ENCODE measurements around the gene KCNMA1. TPM values are rescaled to one million over a fixed set of nuclear protein-coding genes. Genes with fewer than 3 reads are reported as not detected.

The KCNMA1 gene
- total and polyA plus RNA-seq, 10 of the 15 experiments (the other 5 are each of a cell fraction or from before 2014, with no cell fraction given): 8.5 to 77.0 (median 21.3) TPM

DNA sequence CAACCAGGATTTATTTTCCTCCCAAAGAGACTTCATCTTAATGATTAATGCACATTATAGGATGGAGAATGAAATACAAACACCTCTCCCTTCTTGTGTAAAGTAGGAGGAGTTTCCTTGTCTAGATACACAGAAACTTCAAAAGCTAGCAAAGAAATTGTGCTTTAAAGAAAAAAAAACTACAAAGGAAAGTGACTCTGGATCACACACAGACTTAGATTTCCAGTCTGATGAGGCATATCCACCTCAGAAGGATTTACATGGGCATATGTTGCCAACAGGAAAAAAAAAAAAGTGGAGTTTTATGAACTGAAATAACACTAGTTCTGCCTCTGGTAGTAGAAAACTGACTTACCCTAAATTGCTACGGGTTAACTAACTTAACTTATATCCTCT, 449.6 kb downstream of the KCNMA1 start:
- H3K79me2 ChIP-seq (ENCODE audit: control insufficient read depth, insufficient read depth, low read length): no peaks in the 10 kb centered on the region
- H3K27ac ChIP-seq (ENCODE audit: control insufficient read depth, insufficient read depth): no peak overlapping the region
- no peak overlapping the region for H3K4me2 ChIP-seq (ENCODE audit: control insufficient read depth, insufficient read depth)
- no peaks in the 10 kb centered on the region for H4K20me1 ChIP-seq (ENCODE audit: control insufficient read depth, insufficient read depth)
- intact Hi-C loops (cut with micrococcal nuclease; ENCODE audit: unreplicated experiment) (no loop called here), in situ Hi-C loops (cut with MboI) (no loop called here)
- ChIA-PET CTCF (interaction anchor here (1.1 to 1.5 kb wide), 2 partner anchors 9 to 13 kb away, joined by 3 read pairs; no protein-coding TSS in a partner anchor), POLR2A (no interaction called here), RAD21 (ENCODE audit: unreplicated experiment) (interaction anchor here (0.9 to 1.4 kb wide), 3 partner anchors 12 to 58 kb away, joined by 3 to 5 read pairs (median 4); no protein-coding TSS in a partner anchor), SMC1A (ENCODE audit: uncharacterized antibody, unreplicated experiment) (interaction anchor here (0.9 to 1.7 kb wide), 3 partner anchors 14 to 456 kb away, joined by 3 to 6 read pairs (median 6); no protein-coding TSS in a partner anchor)
- no peak for FAIRE-seq
- no peak overlapping the region for H2AFZ ChIP-seq (ENCODE audit: control insufficient read depth, low read depth, low read length)
- H3K27me3 ChIP-seq (replicated peaks in 1 of 2; ENCODE audit: control insufficient read depth in 2 of 2, insufficient read depth in 2 of 2, low read length in 1 of 2): no peaks in the 10 kb centered on the region
- no peaks in the 10 kb centered on the region for H3K36me3 ChIP-seq (ENCODE audit: control insufficient read depth in 2 of 2, insufficient read depth in 2 of 2, low read length in 1 of 2)
- H3K9ac ChIP-seq (ENCODE audit: control insufficient read depth, insufficient read depth, low read length): no peak overlapping the region
- H3K4me1 ChIP-seq (ENCODE audit: control insufficient read depth, insufficient read depth, low read length): no peaks in the 10 kb centered on the region
- no peak for ATAC-seq
- H3K4me3 ChIP-seq: no peak overlapping the region
- BruUV-seq (replicated peaks): no TSS peak
- H3K9me3 ChIP-seq (replicated peaks; ENCODE audit: control insufficient read depth, insufficient read depth, low read length): no peaks in the 10 kb centered on the region
- 13% methylated on average over 1 of the region's 1 CpG for WGBS (ENCODE audit: insufficient coverage, insufficient replicate concordance, low lambda C conversion rate, missing lambda C conversion rate)
- DNase-seq (ENCODE audit: low read depth, low spot score): no peak
- TF ChIP-seq, protein P1, sequence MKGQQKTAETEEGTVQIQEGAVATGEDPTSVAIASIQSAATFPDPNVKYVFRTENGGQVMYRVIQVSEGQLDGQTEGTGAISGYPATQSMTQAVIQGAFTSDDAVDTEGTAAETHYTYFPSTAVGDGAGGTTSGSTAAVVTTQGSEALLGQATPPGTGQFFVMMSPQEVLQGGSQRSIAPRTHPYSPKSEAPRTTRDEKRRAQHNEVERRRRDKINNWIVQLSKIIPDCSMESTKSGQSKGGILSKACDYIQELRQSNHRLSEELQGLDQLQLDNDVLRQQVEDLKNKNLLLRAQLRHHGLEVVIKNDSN (IDR thresholded peaks at IDR 0.05; ENCODE audit: borderline replicate concordance, extremely low read length, insufficient read depth, low read depth, low read length): no peak
- TF ChIP-seq CREM (IDR thresholded peaks at IDR 0.05; ENCODE audit: low read depth): no peak
- no peak for TF ChIP-seq GABPA (IDR thresholded peaks at IDR 0.05; ENCODE audit: low read depth)
- TF ChIP-seq BMI1 (IDR thresholded peaks at IDR 0.05; ENCODE audit: borderline replicate concordance): no peak
- no peak for TF ChIP-seq IKZF1 (conservative IDR thresholded peaks at IDR 0.05)
- TF ChIP-seq, protein P2, sequence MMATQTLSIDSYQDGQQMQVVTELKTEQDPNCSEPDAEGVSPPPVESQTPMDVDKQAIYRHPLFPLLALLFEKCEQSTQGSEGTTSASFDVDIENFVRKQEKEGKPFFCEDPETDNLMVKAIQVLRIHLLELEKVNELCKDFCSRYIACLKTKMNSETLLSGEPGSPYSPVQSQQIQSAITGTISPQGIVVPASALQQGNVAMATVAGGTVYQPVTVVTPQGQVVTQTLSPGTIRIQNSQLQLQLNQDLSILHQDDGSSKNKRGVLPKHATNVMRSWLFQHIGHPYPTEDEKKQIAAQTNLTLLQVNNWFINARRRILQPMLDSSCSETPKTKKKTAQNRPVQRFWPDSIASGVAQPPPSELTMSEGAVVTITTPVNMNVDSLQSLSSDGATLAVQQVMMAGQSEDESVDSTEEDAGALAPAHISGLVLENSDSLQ (IDR thresholded peaks at IDR 0.05): no peak
- TF ChIP-seq NR2C2 (IDR thresholded peaks at IDR 0.05; ENCODE audit: borderline replicate concordance, control insufficient read depth, insufficient read length, low read depth): no peak
- no peak for TF ChIP-seq CEBPB (IDR thresholded peaks at IDR 0.05; ENCODE audit: borderline replicate concordance in 1 of 2, low read depth in 2 of 2, low read length in 2 of 2)
- no peak for TF ChIP-seq CBFB (IDR thresholded peaks at IDR 0.05; ENCODE audit: low read depth)
- TF ChIP-seq, protein P3, sequence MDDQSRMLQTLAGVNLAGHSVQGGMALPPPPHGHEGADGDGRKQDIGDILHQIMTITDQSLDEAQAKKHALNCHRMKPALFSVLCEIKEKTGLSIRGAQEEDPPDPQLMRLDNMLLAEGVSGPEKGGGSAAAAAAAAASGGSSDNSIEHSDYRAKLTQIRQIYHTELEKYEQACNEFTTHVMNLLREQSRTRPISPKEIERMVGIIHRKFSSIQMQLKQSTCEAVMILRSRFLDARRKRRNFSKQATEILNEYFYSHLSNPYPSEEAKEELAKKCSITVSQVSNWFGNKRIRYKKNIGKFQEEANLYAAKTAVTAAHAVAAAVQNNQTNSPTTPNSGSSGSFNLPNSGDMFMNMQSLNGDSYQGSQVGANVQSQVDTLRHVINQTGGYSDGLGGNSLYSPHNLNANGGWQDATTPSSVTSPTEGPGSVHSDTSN (IDR thresholded peaks at IDR 0.05; ENCODE audit: insufficient replicate concordance, low read depth, low read length): no peak
- TF ChIP-seq PML (IDR thresholded peaks at IDR 0.05; ENCODE audit: low read length): no peak
- TF ChIP-seq, protein P4, sequence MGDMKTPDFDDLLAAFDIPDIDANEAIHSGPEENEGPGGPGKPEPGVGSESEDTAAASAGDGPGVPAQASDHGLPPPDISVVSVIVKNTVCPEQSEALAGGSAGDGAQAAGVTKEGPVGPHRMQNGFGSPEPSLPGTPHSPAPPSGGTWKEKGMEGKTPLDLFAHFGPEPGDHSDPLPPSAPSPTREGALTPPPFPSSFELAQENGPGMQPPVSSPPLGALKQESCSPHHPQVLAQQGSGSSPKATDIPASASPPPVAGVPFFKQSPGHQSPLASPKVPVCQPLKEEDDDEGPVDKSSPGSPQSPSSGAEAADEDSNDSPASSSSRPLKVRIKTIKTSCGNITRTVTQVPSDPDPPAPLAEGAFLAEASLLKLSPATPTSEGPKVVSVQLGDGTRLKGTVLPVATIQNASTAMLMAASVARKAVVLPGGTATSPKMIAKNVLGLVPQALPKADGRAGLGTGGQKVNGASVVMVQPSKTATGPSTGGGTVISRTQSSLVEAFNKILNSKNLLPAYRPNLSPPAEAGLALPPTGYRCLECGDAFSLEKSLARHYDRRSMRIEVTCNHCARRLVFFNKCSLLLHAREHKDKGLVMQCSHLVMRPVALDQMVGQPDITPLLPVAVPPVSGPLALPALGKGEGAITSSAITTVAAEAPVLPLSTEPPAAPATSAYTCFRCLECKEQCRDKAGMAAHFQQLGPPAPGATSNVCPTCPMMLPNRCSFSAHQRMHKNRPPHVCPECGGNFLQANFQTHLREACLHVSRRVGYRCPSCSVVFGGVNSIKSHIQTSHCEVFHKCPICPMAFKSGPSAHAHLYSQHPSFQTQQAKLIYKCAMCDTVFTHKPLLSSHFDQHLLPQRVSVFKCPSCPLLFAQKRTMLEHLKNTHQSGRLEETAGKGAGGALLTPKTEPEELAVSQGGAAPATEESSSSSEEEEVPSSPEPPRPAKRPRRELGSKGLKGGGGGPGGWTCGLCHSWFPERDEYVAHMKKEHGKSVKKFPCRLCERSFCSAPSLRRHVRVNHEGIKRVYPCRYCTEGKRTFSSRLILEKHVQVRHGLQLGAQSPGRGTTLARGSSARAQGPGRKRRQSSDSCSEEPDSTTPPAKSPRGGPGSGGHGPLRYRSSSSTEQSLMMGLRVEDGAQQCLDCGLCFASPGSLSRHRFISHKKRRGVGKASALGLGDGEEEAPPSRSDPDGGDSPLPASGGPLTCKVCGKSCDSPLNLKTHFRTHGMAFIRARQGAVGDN (IDR thresholded peaks at IDR 0.05): no peak
- TF ChIP-seq CEBPZ (IDR thresholded peaks at IDR 0.05; ENCODE audit: low read depth, low read length): no peak
